Esophagus squamous epithelium (tissue), 4 donors: Measurements from ENCODE around the gene MACO1.

Source experiments
- CTCF ChIP-seq, 6 experiments: fragments of 450-650 bp in 4 of 6; fragments of 200-600 bp in 2 of 6; sonication (generic) in 2 of 6; IDR thresholded peaks; one replicate each; pipeline ENCODE4 v1.5.1; 2016 to 2019; ENCODE audit warnings: antibody characterized with exemption in 6 of 6, mild to moderate bottlenecking in 4 of 6, moderate library complexity in 4 of 6
- POLR2A ChIP-seq, 4 donors: fragments of 450-650 bp; IDR thresholded peaks; one replicate each; pipeline ENCODE4 v1.6.1; 2017; ENCODE audit warnings: antibody characterized with exemption in 4 of 4, mild to moderate bottlenecking in 4 of 4, moderate library complexity in 3 of 4

GRCh38 chr1:25513666-25514065 lies 83.0 kb downstream of the MACO1 start:
- TF ChIP-seq CTCF (IDR thresholded peaks at IDR 0.05) (no peak), POLR2A (IDR thresholded peaks at IDR 0.05) (no peak)
